ENCODE measurements around the gene SMAD7. TPM values are rescaled to one million over a fixed set of nuclear protein-coding genes. Genes with fewer than 3 reads are reported as not detected.

SMAD7 gene
- total RNA-seq, 5 donors from 2014 or later (not counting 1 experiment from before 2014, with no cell fraction given) = 28.5 to 138 (median 57.7) TPM

GRCh38 chr18:48904847-48905394, 45.8 kb downstream of the SMAD7 start:
- POLR2A ChIA-PET = no interaction called here
- H3K4me1 Mint-ChIP-seq = peaks cover 16 to 21% (median 17%) of the 10 kb centered on the region in 3 donors
- peaks cover 3% of the 10 kb centered on the region for H3K9me3 ChIP-seq
- peaks cover 0 to 9% of the 10 kb centered on the region in 2 experiments for H3K27me3 ChIP-seq (replicated peaks in 1 of 2; ENCODE audit: control insufficient read depth in 2 of 2, extremely low read depth in 1 of 2, insufficient read depth in 2 of 2, low read length in 1 of 2)
- WGBS (ENCODE audit: insufficient coverage) = 90% methylated on average over 2 of the region's 3 CpGs
- H3K27ac ChIP-seq (ENCODE audit: low read length) = no peak overlapping the region
- no peak for ATAC-seq (replicated peaks in 1 of 4)
- H3K36me3 ChIP-seq (ENCODE audit: control insufficient read depth in 2 of 2, extremely low read depth in 1 of 2, insufficient read depth in 1 of 2, low read length in 1 of 2) = no peaks in the 10 kb centered on the region
- no peaks in the 10 kb centered on the region for H3K27me3 Mint-ChIP-seq
- peaks cover 3 to 12% of the 10 kb centered on the region in 2 experiments for H3K4me1 ChIP-seq (ENCODE audit: control insufficient read depth in 1 of 2, extremely low read depth in 1 of 2, insufficient read depth in 2 of 2, low read length in 2 of 2)
- no peak overlapping the region for H3K27ac Mint-ChIP-seq
- CTCF ChIA-PET = interaction anchor here in 1 of 2 donors (0.7 kb wide), 1 partner anchor 527 kb away, joined by 3 read pairs; no protein-coding TSS in a partner anchor
- H3K36me3 Mint-ChIP-seq = peaks cover 7% of the 10 kb centered on the region
- DNase-seq = no peak
- peaks cover 4 to 18% (median 7%) of the 10 kb centered on the region in 3 donors for H3K9me3 Mint-ChIP-seq
- no peak overlapping the region for H3K4me3 Mint-ChIP-seq
- no peak overlapping the region for H3K4me3 ChIP-seq (ENCODE audit: control insufficient read depth in 1 of 2, extremely low read depth in 1 of 2, low read length in 1 of 2)

- POLR2A ChIA-PET = no interaction called here
- ATAC-seq (replicated peaks in 1 of 4) (no peak), DNase-seq (no peak)
- H3K27me3 ChIP-seq (replicated peaks in 1 of 2; ENCODE audit: control insufficient read depth in 2 of 2, extremely low read depth in 1 of 2, insufficient read depth in 2 of 2, low read length in 1 of 2) = peaks cover 0 to 9% of the 10 kb centered on the region in 2 experiments
- peaks cover 0 to 6% of the 10 kb centered on the region in 2 experiments for H3K4me1 ChIP-seq (ENCODE audit: control insufficient read depth in 1 of 2, extremely low read depth in 1 of 2, insufficient read depth in 2 of 2, low read length in 2 of 2)
- H3K4me3 Mint-ChIP-seq = no peak overlapping the region
- peaks cover 13 to 17% (median 16%) of the 10 kb centered on the region in 3 donors for H3K4me1 Mint-ChIP-seq
- H3K27ac ChIP-seq (ENCODE audit: low read length) = no peak overlapping the region
- no peaks in the 10 kb centered on the region for H3K27me3 Mint-ChIP-seq
- H3K36me3 ChIP-seq (ENCODE audit: control insufficient read depth in 2 of 2, extremely low read depth in 1 of 2, insufficient read depth in 1 of 2, low read length in 1 of 2) = no peaks in the 10 kb centered on the region
- peaks cover 4 to 24% (median 7%) of the 10 kb centered on the region in 3 donors for H3K9me3 Mint-ChIP-seq
- H3K9me3 ChIP-seq = peaks cover 3% of the 10 kb centered on the region
- 100% methylated on average over 2 of the region's 2 CpGs for WGBS (ENCODE audit: insufficient coverage)
- H3K36me3 Mint-ChIP-seq = peaks cover 7% of the 10 kb centered on the region
- H3K27ac Mint-ChIP-seq = no peak overlapping the region
- no peak overlapping the region for H3K4me3 ChIP-seq (ENCODE audit: control insufficient read depth in 1 of 2, extremely low read depth in 1 of 2, low read length in 1 of 2)
- CTCF ChIA-PET = no interaction called here
Measured at GRCh38 chr18:48904091-48904490, 46.7 kb downstream of the SMAD7 start.

- Mint-ChIP-seq H3K4me1 (peaks cover 7 to 12% (median 11%) of the 10 kb centered on the region in 3 donors), H3K36me3 (peaks cover 7% of the 10 kb centered on the region), H3K27me3 (no peaks in the 10 kb centered on the region), H3K4me3 (no peak overlapping the region), H3K9me3 (peaks cover 4 to 24% (median 7%) of the 10 kb centered on the region in 3 donors), H3K27ac (no peak overlapping the region)
- POLR2A ChIA-PET = interaction anchor here in 1 of 2 donors (0.5 kb wide), 1 partner anchor 54 kb away, joined by 6 read pairs; no protein-coding TSS in a partner anchor
- no peaks in the 10 kb centered on the region for H3K36me3 ChIP-seq (ENCODE audit: control insufficient read depth in 2 of 2, extremely low read depth in 1 of 2, insufficient read depth in 1 of 2, low read length in 1 of 2)
- 96% methylated on average over 8 of the region's 8 CpGs for WGBS (ENCODE audit: insufficient coverage)
- DNase-seq (no peak), ATAC-seq (replicated peaks in 1 of 4) (no peak)
- H3K27ac ChIP-seq (ENCODE audit: low read length) = no peak overlapping the region
- no peak overlapping the region for H3K4me3 ChIP-seq (ENCODE audit: control insufficient read depth in 1 of 2, extremely low read depth in 1 of 2, low read length in 1 of 2)
- H3K9me3 ChIP-seq = peaks cover 3% of the 10 kb centered on the region
- peaks cover 0 to 9% of the 10 kb centered on the region in 2 experiments for H3K27me3 ChIP-seq (replicated peaks in 1 of 2; ENCODE audit: control insufficient read depth in 2 of 2, extremely low read depth in 1 of 2, insufficient read depth in 2 of 2, low read length in 1 of 2)
- peaks cover 0 to 2% of the 10 kb centered on the region in 2 experiments for H3K4me1 ChIP-seq (ENCODE audit: control insufficient read depth in 1 of 2, extremely low read depth in 1 of 2, insufficient read depth in 2 of 2, low read length in 2 of 2)
- CTCF ChIA-PET = no interaction called here
Measured at GRCh38 chr18:48902856-48903601, 47.7 kb downstream of the SMAD7 start.

- H3K9me3 ChIP-seq = peaks cover 3% of the 10 kb centered on the region
- ChIA-PET CTCF (no interaction called here), POLR2A (interaction anchor here in 1 of 2 donors (0.5 kb wide), 1 partner anchor 53 kb away, joined by 6 read pairs; no protein-coding TSS in a partner anchor)
- no peak for ATAC-seq (replicated peaks in 1 of 4)
- Mint-ChIP-seq H3K4me3 (no peak overlapping the region), H3K4me1 (peaks cover 7 to 13% (median 12%) of the 10 kb centered on the region in 3 donors), H3K27ac (no peak overlapping the region), H3K36me3 (peaks cover 7% of the 10 kb centered on the region), H3K27me3 (no peaks in the 10 kb centered on the region), H3K9me3 (peaks cover 4 to 24% (median 7%) of the 10 kb centered on the region in 3 donors)
- DNase-seq = no peak
- H3K36me3 ChIP-seq (ENCODE audit: control insufficient read depth in 2 of 2, extremely low read depth in 1 of 2, insufficient read depth in 1 of 2, low read length in 1 of 2) = no peaks in the 10 kb centered on the region
- H3K4me1 ChIP-seq (ENCODE audit: control insufficient read depth in 1 of 2, extremely low read depth in 1 of 2, insufficient read depth in 2 of 2, low read length in 2 of 2) = peaks cover 0 to 2% of the 10 kb centered on the region in 2 experiments
- H3K27ac ChIP-seq (ENCODE audit: low read length) = no peak overlapping the region
- 90% methylated on average over 27 of the region's 27 CpGs for WGBS (ENCODE audit: insufficient coverage)
- no peak overlapping the region for H3K4me3 ChIP-seq (ENCODE audit: control insufficient read depth in 1 of 2, extremely low read depth in 1 of 2, low read length in 1 of 2)
- H3K27me3 ChIP-seq (replicated peaks in 1 of 2; ENCODE audit: control insufficient read depth in 2 of 2, extremely low read depth in 1 of 2, insufficient read depth in 2 of 2, low read length in 1 of 2) = peaks cover 0 to 9% of the 10 kb centered on the region in 2 experiments
Measured at GRCh38 chr18:48902023-48902855, 48.5 kb downstream of the SMAD7 start.

- DNase-seq (no peak), ATAC-seq (replicated peaks in 1 of 4) (no peak)
- peaks cover 7 to 20% (median 17%) of the 10 kb centered on the region in 3 donors for H3K4me1 Mint-ChIP-seq
- ChIA-PET CTCF (interaction anchor here in 1 of 2 donors (0.6 kb wide), 1 partner anchor 123 kb away, joined by 4 read pairs; no protein-coding TSS in a partner anchor), POLR2A (no interaction called here)
- Histone ChIP-seq H3K9me3 (peaks cover 3% of the 10 kb centered on the region), H3K36me3 (ENCODE audit: control insufficient read depth in 2 of 2, extremely low read depth in 1 of 2, insufficient read depth in 1 of 2, low read length in 1 of 2) (no peaks in the 10 kb centered on the region), H3K27ac (ENCODE audit: low read length) (no peak overlapping the region), H3K4me1 (ENCODE audit: control insufficient read depth in 1 of 2, extremely low read depth in 1 of 2, insufficient read depth in 2 of 2, low read length in 2 of 2) (peaks cover 0 to 2% of the 10 kb centered on the region in 2 experiments), H3K4me3 (ENCODE audit: control insufficient read depth in 1 of 2, extremely low read depth in 1 of 2, low read length in 1 of 2) (no peak overlapping the region), H3K27me3 (replicated peaks in 1 of 2; ENCODE audit: control insufficient read depth in 2 of 2, extremely low read depth in 1 of 2, insufficient read depth in 2 of 2, low read length in 1 of 2) (peaks cover 0 to 9% of the 10 kb centered on the region in 2 experiments)
- no peak overlapping the region for H3K27ac Mint-ChIP-seq
- H3K4me3 Mint-ChIP-seq = no peak overlapping the region
- no peaks in the 10 kb centered on the region for H3K27me3 Mint-ChIP-seq
- H3K36me3 Mint-ChIP-seq = peaks cover 7% of the 10 kb centered on the region
- H3K9me3 Mint-ChIP-seq = peaks cover 4 to 24% (median 7%) of the 10 kb centered on the region in 3 donors
- WGBS (ENCODE audit: insufficient coverage) = 93% methylated on average over 2 of the region's 4 CpGs
Measured at GRCh38 chr18:48901145-48902022, 49.4 kb downstream of the SMAD7 start.

All from T-cell (primary cell).